Activated naive CD8-positive, alpha-beta T cell treated with anti-CD3 and anti-CD28 coated beads for 36 hours (primary cell): Measurements from ENCODE around the gene EFNA4. TPM values are rescaled to one million over a fixed set of nuclear protein-coding genes. Genes with fewer than 3 reads are reported as not detected.
A peak's percentile ranks its signal among the peaks of the same experiment; 100 is the strongest.

Experiments used
- DNase-seq: peaks from one replicate; pipeline ENCODE4 v3.0.0; 2021
- H3K27ac Mint-ChIP-seq: one replicate; pipeline ENCODE4 v1.8.0; 2022; ENCODE audit warnings: mild to moderate bottlenecking, moderate library complexity, mixed read lengths
- H3K27me3 Mint-ChIP-seq: one replicate; pipeline ENCODE4 v1.8.0; 2022; ENCODE audit warnings: mild to moderate bottlenecking, mixed read lengths
- H3K36me3 Mint-ChIP-seq: one replicate; pipeline ENCODE4 v1.8.0; 2021; ENCODE audit warnings: mild to moderate bottlenecking, mixed read lengths
- H3K4me1 Mint-ChIP-seq: one replicate; pipeline ENCODE4 v1.8.0; 2021; ENCODE audit warnings: mixed read lengths
- H3K4me3 Mint-ChIP-seq: one replicate; pipeline ENCODE4 v1.8.0; 2022; ENCODE audit warnings: mild to moderate bottlenecking, moderate library complexity, mixed read lengths
- H3K9me3 Mint-ChIP-seq: one replicate; pipeline ENCODE4 v1.8.0; 2022; ENCODE audit warnings: mixed read lengths
- total RNA-seq, 2 experiments: library from RNA; stranded (reverse); gene quantifications; one replicate each; pipeline ENCODE4 v1.2.3, GENCODE V29; 2021

EFNA4 gene
- total RNA-seq, 2 experiments from 2014 or later, result 2.1 to 2.5 TPM

- H3K27ac Mint-ChIP-seq, result no peak overlapping the region
- H3K9me3 Mint-ChIP-seq, result no peaks in the 10 kb centered on the region
- no peaks in the 10 kb centered on the region for H3K27me3 Mint-ChIP-seq
- no peak overlapping the region for H3K4me3 Mint-ChIP-seq
- H3K4me1 Mint-ChIP-seq, result peaks cover 17% of the 10 kb centered on the region
- peaks cover 3% of the 10 kb centered on the region for H3K36me3 Mint-ChIP-seq
- no peak for DNase-seq
These were observed 6.4 kb upstream of the EFNA4 start for GRCh38 chr1:155057104-155057503.

- no peaks in the 10 kb centered on the region for H3K9me3 Mint-ChIP-seq
- no peaks in the 10 kb centered on the region for H3K27me3 Mint-ChIP-seq
- H3K27ac Mint-ChIP-seq, result no peak overlapping the region
- peaks cover 15% of the 10 kb centered on the region for H3K4me1 Mint-ChIP-seq
- H3K36me3 Mint-ChIP-seq, result peaks cover 5% of the 10 kb centered on the region
- DNase-seq, result no peak
- H3K4me3 Mint-ChIP-seq, result no peak overlapping the region
These were observed 5.7 kb upstream of the EFNA4 start for GRCh38 chr1:155057788-155058211.

GRCh38 chr1:155060736-155061135 is 2.8 kb upstream of the EFNA4 start:
- no peaks in the 10 kb centered on the region for H3K27me3 Mint-ChIP-seq
- H3K4me1 Mint-ChIP-seq, result peaks cover 23% of the 10 kb centered on the region
- peaks cover 5% of the 10 kb centered on the region for H3K36me3 Mint-ChIP-seq
- H3K27ac Mint-ChIP-seq, result no peak overlapping the region
- no peaks in the 10 kb centered on the region for H3K9me3 Mint-ChIP-seq
- no peak for DNase-seq
- no peak overlapping the region for H3K4me3 Mint-ChIP-seq

GRCh38 chr1:155061381-155062150 is 2.0 kb upstream of the EFNA4 start:
- no peak overlapping the region for H3K27ac Mint-ChIP-seq
- no peak overlapping the region for H3K4me3 Mint-ChIP-seq

GRCh38 chr1:155062151-155062686 is 1.3 kb upstream of the EFNA4 start:
- H3K27ac Mint-ChIP-seq, result no peak overlapping the region
- no peaks in the 10 kb centered on the region for H3K27me3 Mint-ChIP-seq
- peaks cover 23% of the 10 kb centered on the region for H3K4me1 Mint-ChIP-seq
- no peak for DNase-seq
- H3K4me3 Mint-ChIP-seq, result no peak overlapping the region
- no peaks in the 10 kb centered on the region for H3K9me3 Mint-ChIP-seq
- H3K36me3 Mint-ChIP-seq, result peaks cover 5% of the 10 kb centered on the region

More at GRCh38 chr1:155061381-155062150, 2.0 kb upstream of the EFNA4 start:
- Mint-ChIP-seq H3K9me3 (no peaks in the 10 kb centered on the region), H3K4me1 (peaks cover 23% of the 10 kb centered on the region), H3K36me3 (peaks cover 5% of the 10 kb centered on the region), H3K27me3 (no peaks in the 10 kb centered on the region)
- DNase-seq, result peak; percentile 92

- Mint-ChIP-seq H3K27ac (no peak overlapping the region), H3K27me3 (no peaks in the 10 kb centered on the region), H3K36me3 (peaks cover 5% of the 10 kb centered on the region), H3K4me1 (peaks cover 23% of the 10 kb centered on the region), H3K4me3 (peak overlapping the region; percentile 84), H3K9me3 (no peaks in the 10 kb centered on the region)
- peak; percentile 83 for DNase-seq
These were observed 683 bp upstream of the EFNA4 start for GRCh38 chr1:155062702-155063411.

- DNase-seq, result peak; percentile 52
- peak overlapping the region; percentile 74 for H3K4me3 Mint-ChIP-seq
- H3K27me3 Mint-ChIP-seq, result no peaks in the 10 kb centered on the region
- H3K36me3 Mint-ChIP-seq, result peaks cover 5% of the 10 kb centered on the region
- H3K9me3 Mint-ChIP-seq, result no peaks in the 10 kb centered on the region
- no peak overlapping the region for H3K27ac Mint-ChIP-seq
- peaks cover 23% of the 10 kb centered on the region for H3K4me1 Mint-ChIP-seq
These were observed 731 bp downstream of the EFNA4 start for GRCh38 chr1:155064111-155064831.

GRCh38 chr1:155064832-155065429 is 1.4 kb downstream of the EFNA4 start:
- Mint-ChIP-seq H3K27me3 (no peaks in the 10 kb centered on the region), H3K4me1 (peaks cover 23% of the 10 kb centered on the region), H3K36me3 (peaks cover 5% of the 10 kb centered on the region), H3K27ac (no peak overlapping the region), H3K4me3 (peak overlapping the region; percentile 74), H3K9me3 (no peaks in the 10 kb centered on the region)
- no peak for DNase-seq

GRCh38 chr1:155066777-155067176 is 3.2 kb downstream of the EFNA4 start:
- peaks cover 21% of the 10 kb centered on the region for H3K4me1 Mint-ChIP-seq
- DNase-seq, result no peak
- no peak overlapping the region for H3K4me3 Mint-ChIP-seq
- no peaks in the 10 kb centered on the region for H3K9me3 Mint-ChIP-seq
- H3K27ac Mint-ChIP-seq, result no peak overlapping the region
- no peaks in the 10 kb centered on the region for H3K27me3 Mint-ChIP-seq
- peaks cover 2% of the 10 kb centered on the region for H3K36me3 Mint-ChIP-seq

GRCh38 chr1:155068599-155068998 is 5.1 kb downstream of the EFNA4 start:
- no peaks in the 10 kb centered on the region for H3K9me3 Mint-ChIP-seq
- no peak for DNase-seq
- H3K27me3 Mint-ChIP-seq, result no peaks in the 10 kb centered on the region
- H3K4me1 Mint-ChIP-seq, result peaks cover 11% of the 10 kb centered on the region
- no peaks in the 10 kb centered on the region for H3K36me3 Mint-ChIP-seq
- H3K4me3 Mint-ChIP-seq, result no peak overlapping the region
- no peak overlapping the region for H3K27ac Mint-ChIP-seq

GRCh38 chr1:155069551-155070157 is 6.1 kb downstream of the EFNA4 start:
- no peak overlapping the region for H3K27ac Mint-ChIP-seq
- H3K4me1 Mint-ChIP-seq, result peaks cover 11% of the 10 kb centered on the region
- no peaks in the 10 kb centered on the region for H3K36me3 Mint-ChIP-seq
- no peak overlapping the region for H3K4me3 Mint-ChIP-seq
- H3K9me3 Mint-ChIP-seq, result no peaks in the 10 kb centered on the region
- no peak for DNase-seq
- H3K27me3 Mint-ChIP-seq, result no peaks in the 10 kb centered on the region

- Mint-ChIP-seq H3K4me1 (peaks cover 10% of the 10 kb centered on the region), H3K27ac (no peak overlapping the region), H3K27me3 (no peaks in the 10 kb centered on the region), H3K36me3 (no peaks in the 10 kb centered on the region), H3K9me3 (no peaks in the 10 kb centered on the region), H3K4me3 (peak overlapping the region; percentile 53)
- no peak for DNase-seq
These were observed 6.7 kb downstream of the EFNA4 start for GRCh38 chr1:155070158-155070621.

- H3K4me3 Mint-ChIP-seq, result peak overlapping the region; percentile 53
- H3K4me1 Mint-ChIP-seq, result peaks cover 10% of the 10 kb centered on the region
- no peaks in the 10 kb centered on the region for H3K27me3 Mint-ChIP-seq
- H3K27ac Mint-ChIP-seq, result no peak overlapping the region
- H3K9me3 Mint-ChIP-seq, result no peaks in the 10 kb centered on the region
- DNase-seq, result peak; percentile 83
- no peaks in the 10 kb centered on the region for H3K36me3 Mint-ChIP-seq
These were observed 7.4 kb downstream of the EFNA4 start for GRCh38 chr1:155070721-155071569.
